Retinal pigment epithelial cell (primary cell): Measurements from ENCODE around the gene ERO1B.

Experiments used
- DNase-seq: peaks from one replicate; pipeline ENCODE4 v3.0.0-alpha.2; 2010; ENCODE audit warnings: low read depth
- H3K4me3 ChIP-seq: 2 replicates; pipeline ENCODE4 v1.5.1; 2011; ENCODE audit warnings: mild to moderate bottlenecking, low read length, control low read depth, moderate library complexity
- CTCF ChIP-seq: conservative IDR thresholded peaks from 2 replicates; pipeline ENCODE4 v1.5.1; 2011; ENCODE audit warnings: low read depth, low read length, control low read depth, inconsistent platforms

The ERO1B gene

GRCh38 chr1:236301080-236301957, 19.6 kb upstream of the ERO1B start:
- no peak overlapping the region for H3K4me3 ChIP-seq
- no peak for TF ChIP-seq CTCF
- DNase-seq: no peak

GRCh38 chr1:236297161-236297560, 15.4 kb upstream of the ERO1B start:
- DNase-seq: no peak
- no peak for TF ChIP-seq CTCF
- no peak overlapping the region for H3K4me3 ChIP-seq

GRCh38 chr1:236292425-236292824, 10.7 kb upstream of the ERO1B start:
- H3K4me3 ChIP-seq: no peak overlapping the region
- no peak for DNase-seq
- TF ChIP-seq CTCF: no peak

- TF ChIP-seq CTCF: no peak
- DNase-seq: no peak
Observed at GRCh38 chr1:236289492-236290131, 7.9 kb upstream of the ERO1B start.

GRCh38 chr1:236288620-236288976, 6.8 kb upstream of the ERO1B start:
- DNase-seq: no peak
- no peak for TF ChIP-seq CTCF
- no peak overlapping the region for H3K4me3 ChIP-seq

More at GRCh38 chr1:236289492-236290131, 7.9 kb upstream of the ERO1B start:
- no peak overlapping the region for H3K4me3 ChIP-seq

GRCh38 chr1:236287757-236288619, 6.2 kb upstream of the ERO1B start:
- no peak for DNase-seq
- H3K4me3 ChIP-seq: no peak overlapping the region
- TF ChIP-seq CTCF: no peak
